Stomach (tissue), 9 donors: ENCODE measurements around the gene RASAL2. TPM values are rescaled to one million over a fixed set of nuclear protein-coding genes. Genes with fewer than 3 reads are reported as not detected.
A peak's percentile ranks its signal among the peaks of the same experiment; 100 is the strongest.

Experiments
- DNase-seq, 2 donors: peaks; one replicate each; pipeline versions ENCODE4 v3.0.0 to v3.0.0-alpha.2; 2013 to 2019
- H3K27ac ChIP-seq, 5 donors: fragments of 200-600 bp in 4 of 5; sonication (generic) in 4 of 5; one replicate each; pipeline ENCODE4 v1.5.1; 2013 to 2019; ENCODE audit warnings: mild to moderate bottlenecking in 1 of 5, moderate library complexity in 1 of 5
- H3K27me3 ChIP-seq, 3 donors: fragments of 200-600 bp; sonication (generic); one replicate each; pipeline ENCODE4 v1.5.1; 2017 to 2019; ENCODE audit warnings: mixed run types in 1 of 3
- H3K36me3 ChIP-seq, 4 donors: fragments of 200-600 bp; sonication (generic); 1 replicate in 3 of 4; 2 replicates in 1 of 4; pipeline ENCODE4 v1.5.1; 2016 to 2019
- H3K4me1 ChIP-seq, 4 donors: fragments of 200-600 bp; sonication (generic); one replicate each; pipeline ENCODE4 v1.5.1; 2016 to 2019
- H3K4me3 ChIP-seq, 4 donors: fragments of 200-600 bp; sonication (generic) in 3 of 4; one replicate each; pipeline ENCODE4 v1.5.1; 2016 to 2019; ENCODE audit warnings: mild to moderate bottlenecking in 1 of 4
- H3K9me3 ChIP-seq, 4 donors: fragments of 200-600 bp; sonication (generic); one replicate each; pipeline ENCODE4 v1.5.1; 2016 to 2019
- EP300 ChIP-seq: sonication (generic); formaldehyde crosslinking; IDR thresholded peaks from one replicate; pipeline ENCODE4 v1.6.1; 2017; ENCODE audit warnings: antibody characterized with exemption
- POLR2A ChIP-seq, 4 donors: fragments of 450-650 bp; IDR thresholded peaks; one replicate each; pipeline ENCODE4 v1.6.1; 2016; ENCODE audit warnings: antibody characterized with exemption in 4 of 4, control low read depth in 2 of 4, mild to moderate bottlenecking in 1 of 4, moderate library complexity in 1 of 4
- POLR2AphosphoS5 ChIP-seq, 3 donors: sonication (generic); formaldehyde crosslinking; IDR thresholded peaks; one replicate each; pipeline ENCODE4 v1.6.1; 2016; ENCODE audit warnings: antibody characterized with exemption in 3 of 3
- WGBS, 5 donors: extraction: QIAGEN DNeasy Blood & Tissue Kit in 3 of 5; methylation state at CpG; one replicate each; pipeline versions ENCODE4 v1.1.5 to v1.1.7; 2013 to 2018; 5-methylcytosine and 5-hydroxymethylcytosine counted together
- intact Hi-C: fragments of 100-400 bp; cut with DNase I; formaldehyde crosslinking; loops from one replicate; pipeline ENCODE4 v1.15.1; 2023; ENCODE audit warnings: low total_unique reads
- polyA plus RNA-seq, 3 donors: library from polyadenylated mRNA; stranded (reverse); fragments of 200-250 nt; gene quantifications; one replicate each; pipeline ENCODE4 v1.2.3, GENCODE V29; 2013
- total RNA-seq, 5 donors: library from RNA; depleted of rRNA; stranded (reverse); fragments of >200 nt; gene quantifications; one replicate each; pipeline versions ENCODE4 v1.1.0 to v1.2.3, GENCODE V29; 2014 to 2016
- TF ChIP-seq, protein P1 (sequence below), 7 experiments: fragments of 450-650 bp in 4 of 7; fragments of 200-600 bp in 3 of 7; sonication (generic) in 3 of 7; IDR thresholded peaks; one replicate each; pipeline ENCODE4 v1.5.1; 2016 to 2019; ENCODE audit warnings: antibody characterized with exemption in 7 of 7, control low read depth in 2 of 7, mild to moderate bottlenecking in 1 of 7
- donor health status: healthy with polysubstance abuse.
- donor health status: Bipolar disorder and iron deficiency.
- donor health status: healthy.

Gene RASAL2
- total and polyA plus RNA-seq, 8 donors = 1.2 to 47.5 (median 14.3) TPM

DNA sequence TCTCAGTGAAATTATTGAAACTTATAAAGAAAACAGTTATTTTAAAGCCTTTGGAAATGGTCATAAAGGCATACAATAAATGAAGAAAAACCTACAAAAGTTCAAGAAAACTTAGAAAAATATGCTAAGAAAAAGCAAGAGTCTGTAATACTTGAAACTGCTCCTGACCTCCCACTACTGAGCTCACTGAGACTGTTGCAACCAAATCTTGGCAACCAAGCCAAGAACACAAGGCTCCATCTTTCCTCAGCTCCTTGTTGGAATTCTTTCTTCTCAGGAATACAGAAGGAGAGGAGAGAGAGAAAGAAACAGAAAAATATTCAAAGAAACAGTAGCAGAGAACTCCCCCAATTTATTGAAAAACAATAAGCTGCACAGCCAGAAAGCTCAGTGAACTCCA, 160.5 kb downstream of the RASAL2 start:
- H3K36me3 ChIP-seq = no peaks in the 10 kb centered on the region
- H3K9me3 ChIP-seq = peaks cover 0 to 6% (median 0%) of the 10 kb centered on the region in 4 donors
- intact Hi-C loops = no loop called here
- TF ChIP-seq POLR2A (IDR thresholded peaks at IDR 0.05) = no peak
- TF ChIP-seq POLR2AphosphoS5 (IDR thresholded peaks at IDR 0.05) = no peak
- no peak for TF ChIP-seq EP300
- TF ChIP-seq, protein P1, sequence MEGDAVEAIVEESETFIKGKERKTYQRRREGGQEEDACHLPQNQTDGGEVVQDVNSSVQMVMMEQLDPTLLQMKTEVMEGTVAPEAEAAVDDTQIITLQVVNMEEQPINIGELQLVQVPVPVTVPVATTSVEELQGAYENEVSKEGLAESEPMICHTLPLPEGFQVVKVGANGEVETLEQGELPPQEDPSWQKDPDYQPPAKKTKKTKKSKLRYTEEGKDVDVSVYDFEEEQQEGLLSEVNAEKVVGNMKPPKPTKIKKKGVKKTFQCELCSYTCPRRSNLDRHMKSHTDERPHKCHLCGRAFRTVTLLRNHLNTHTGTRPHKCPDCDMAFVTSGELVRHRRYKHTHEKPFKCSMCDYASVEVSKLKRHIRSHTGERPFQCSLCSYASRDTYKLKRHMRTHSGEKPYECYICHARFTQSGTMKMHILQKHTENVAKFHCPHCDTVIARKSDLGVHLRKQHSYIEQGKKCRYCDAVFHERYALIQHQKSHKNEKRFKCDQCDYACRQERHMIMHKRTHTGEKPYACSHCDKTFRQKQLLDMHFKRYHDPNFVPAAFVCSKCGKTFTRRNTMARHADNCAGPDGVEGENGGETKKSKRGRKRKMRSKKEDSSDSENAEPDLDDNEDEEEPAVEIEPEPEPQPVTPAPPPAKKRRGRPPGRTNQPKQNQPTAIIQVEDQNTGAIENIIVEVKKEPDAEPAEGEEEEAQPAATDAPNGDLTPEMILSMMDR (IDR thresholded peaks at IDR 0.05) = no peak
- no peak overlapping the region for H3K4me3 ChIP-seq
- no peaks in the 10 kb centered on the region for H3K27me3 ChIP-seq
- H3K27ac ChIP-seq = no peak overlapping the region
- no peak for DNase-seq
- H3K4me1 ChIP-seq = no peaks in the 10 kb centered on the region

GRCh38 chr1:178258536-178258935, 164.6 kb downstream of the RASAL2 start:
- DNase-seq = no peak
- Histone ChIP-seq H3K9me3 (peaks cover 0 to 6% (median 0%) of the 10 kb centered on the region in 4 donors), H3K27me3 (no peaks in the 10 kb centered on the region), H3K4me3 (no peak overlapping the region), H3K27ac (no peak overlapping the region), H3K4me1 (peaks cover 0 to 19% (median 9%) of the 10 kb centered on the region in 4 donors), H3K36me3 (no peaks in the 10 kb centered on the region)
- intact Hi-C loops = no loop called here
- TF ChIP-seq POLR2AphosphoS5 (IDR thresholded peaks at IDR 0.05) (no peak), POLR2A (IDR thresholded peaks at IDR 0.05) (no peak), EP300 (no peak)
- TF ChIP-seq, protein P1 (IDR thresholded peaks at IDR 0.05) = no peak
- 71 to 79% (median 71%) methylated on average over 3 of the region's 3 CpGs for WGBS, 5 donors

DNA sequence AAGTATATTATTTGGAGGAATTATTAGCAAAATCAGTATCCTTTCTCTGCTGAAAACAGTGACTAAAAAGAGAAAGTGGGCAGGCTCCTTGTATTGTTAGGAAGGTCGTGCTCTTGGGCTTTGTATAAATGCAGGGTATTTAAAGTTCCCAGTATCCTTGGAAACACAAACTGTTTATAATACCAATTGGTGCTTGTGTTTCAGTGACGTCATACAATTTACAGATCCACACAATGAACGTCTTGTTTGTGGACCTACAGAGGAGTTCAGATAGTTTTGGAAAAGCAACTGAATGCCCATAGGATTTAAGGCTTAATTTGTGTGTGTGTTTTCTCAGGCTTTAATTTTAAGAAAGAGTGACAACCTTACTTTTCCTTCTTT, 168.2 kb downstream of the RASAL2 start:
- peaks cover 0 to 22% (median 9%) of the 10 kb centered on the region in 4 donors for H3K4me1 ChIP-seq
- no peaks in the 10 kb centered on the region for H3K27me3 ChIP-seq
- no peaks in the 10 kb centered on the region for H3K36me3 ChIP-seq
- 6 to 23% (median 11%) methylated on average over 3 of the region's 3 CpGs for WGBS, 5 donors
- intact Hi-C loops = no loop called here
- H3K9me3 ChIP-seq = no peaks in the 10 kb centered on the region
- peak in 1 of 2 donors; percentile 70 for DNase-seq
- no peak overlapping the region for H3K27ac ChIP-seq
- no peak overlapping the region for H3K4me3 ChIP-seq
- TF ChIP-seq, protein P1 (IDR thresholded peaks at IDR 0.05) = no peak
- no peak for TF ChIP-seq POLR2A (IDR thresholded peaks at IDR 0.05)

DNA sequence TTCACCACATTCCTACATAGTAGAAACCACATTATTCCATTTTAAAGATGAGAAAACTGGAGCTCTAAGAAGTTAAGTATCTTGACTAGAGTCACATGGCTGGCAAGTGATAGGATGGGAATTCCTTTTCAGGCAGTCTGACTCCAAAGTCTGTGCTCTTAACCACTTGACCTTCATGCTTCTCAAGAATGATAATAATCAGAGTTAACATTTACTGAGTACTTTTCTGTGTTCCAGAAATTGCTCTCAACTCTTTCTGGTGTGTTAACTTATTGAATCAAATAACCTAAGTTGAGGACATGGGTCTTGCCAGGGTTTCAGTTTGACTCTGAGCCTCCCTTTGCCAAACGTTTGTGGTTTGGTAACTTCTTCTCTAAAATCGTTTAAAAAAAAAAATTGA, 169.4 kb downstream of the RASAL2 start:
- H3K9me3 ChIP-seq = no peaks in the 10 kb centered on the region
- H3K27me3 ChIP-seq = no peaks in the 10 kb centered on the region
- no peak overlapping the region for H3K27ac ChIP-seq
- H3K36me3 ChIP-seq = no peaks in the 10 kb centered on the region
- H3K4me3 ChIP-seq = no peak overlapping the region
- peaks cover 0 to 22% (median 9%) of the 10 kb centered on the region in 4 donors for H3K4me1 ChIP-seq
- 2 to 21% (median 9%) methylated on average over 2 of the region's 2 CpGs for WGBS, 5 donors
- peak in 1 of 2 donors; percentile 6 for DNase-seq
- TF ChIP-seq POLR2AphosphoS5 (IDR thresholded peaks at IDR 0.05) (no peak), POLR2A (IDR thresholded peaks at IDR 0.05) (no peak), EP300 (no peak)
- TF ChIP-seq, protein P1 (IDR thresholded peaks at IDR 0.05) = no peak
- intact Hi-C loops = no loop called here
